RPMI7951 (cell line): ENCODE data around the gene TRIM14. TPM values are rescaled to one million over a fixed set of nuclear protein-coding genes. Genes with fewer than 3 reads are reported as not detected.
"Not testable (repeated sequence)": the region's sequence is repeated elsewhere in the genome, so short reads cannot be mapped to it uniquely, and the experiment has no call there.

Source experiments
- DNase-seq: peaks from one replicate; pipeline ENCODE4 v3.0.0-alpha.2; 2012; ENCODE audit warnings: low read depth
- total RNA-seq: library from RNA; depleted of rRNA; stranded (reverse); fragments of >200 nt; shearing (Covaris generic); gene quantifications from 2 replicates; pipeline ENCODE4 v1.2.3, GENCODE V29; 2014

TRIM14 gene
- total RNA-seq, 1 experiment from 2014 or later, result 11.1 TPM

- DNase-seq, result no peak
These were observed 35.3 kb downstream of the TRIM14 start for GRCh38 chr9:98083566-98084183.

- DNase-seq, result no peak
These were observed 35.9 kb downstream of the TRIM14 start for GRCh38 chr9:98083061-98083501.

DNA sequence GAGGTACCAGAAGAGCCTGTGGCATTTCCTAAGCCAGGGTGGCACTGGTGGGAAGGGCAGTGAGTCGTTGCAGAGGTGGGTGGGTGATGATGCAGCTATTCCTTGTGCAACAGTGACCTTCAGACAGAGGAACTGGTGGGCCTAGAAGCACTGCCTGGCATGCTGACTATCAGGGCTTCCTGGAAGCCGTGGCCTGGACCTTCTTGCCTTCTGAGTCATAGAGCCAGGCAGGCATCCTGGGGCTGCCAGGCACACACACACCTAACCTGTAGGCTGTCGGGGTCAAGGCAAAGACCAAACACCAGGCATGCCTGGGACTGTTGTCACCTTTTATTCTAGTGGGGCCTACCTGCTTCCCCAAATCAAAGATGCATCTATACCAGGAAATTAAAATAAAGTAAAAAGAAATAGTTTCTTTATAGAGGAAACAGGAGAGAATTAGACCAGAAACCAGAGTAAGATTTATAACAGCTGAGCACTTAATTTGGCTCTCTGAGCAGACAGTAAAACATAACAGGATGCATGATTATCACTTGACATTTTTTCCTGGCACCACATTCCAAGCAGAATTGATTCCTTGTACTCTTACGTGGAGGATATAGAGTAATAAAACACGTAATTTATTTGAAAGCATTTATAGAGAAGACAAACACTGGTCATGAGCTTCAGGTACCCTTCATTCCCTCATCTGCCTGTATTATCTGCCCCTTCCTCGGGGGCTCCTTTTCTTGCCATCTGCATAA lies 37.4 kb downstream of the TRIM14 start:
- DNase-seq, result no peak

DNA sequence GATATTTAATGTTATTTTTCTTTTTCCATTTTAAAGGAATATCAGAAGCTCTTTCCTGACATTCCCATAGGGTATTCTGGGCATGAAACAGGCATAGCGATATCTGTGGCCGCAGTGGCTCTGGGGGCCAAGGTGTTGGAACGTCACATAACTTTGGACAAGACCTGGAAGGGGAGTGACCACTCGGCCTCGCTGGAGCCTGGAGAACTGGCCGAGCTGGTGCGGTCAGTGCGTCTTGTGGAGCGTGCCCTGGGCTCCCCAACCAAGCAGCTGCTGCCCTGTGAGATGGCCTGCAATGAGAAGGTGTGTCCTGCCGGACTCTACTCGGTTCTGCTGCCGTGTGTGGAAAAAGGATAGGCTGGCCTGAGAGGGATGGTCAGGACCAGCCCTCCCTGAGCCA lies 38.2 kb downstream of the TRIM14 start:
- no peak for DNase-seq

- DNase-seq, result no peak
These were observed 38.7 kb downstream of the TRIM14 start for GRCh38 chr9:98080326-98080725.

DNA sequence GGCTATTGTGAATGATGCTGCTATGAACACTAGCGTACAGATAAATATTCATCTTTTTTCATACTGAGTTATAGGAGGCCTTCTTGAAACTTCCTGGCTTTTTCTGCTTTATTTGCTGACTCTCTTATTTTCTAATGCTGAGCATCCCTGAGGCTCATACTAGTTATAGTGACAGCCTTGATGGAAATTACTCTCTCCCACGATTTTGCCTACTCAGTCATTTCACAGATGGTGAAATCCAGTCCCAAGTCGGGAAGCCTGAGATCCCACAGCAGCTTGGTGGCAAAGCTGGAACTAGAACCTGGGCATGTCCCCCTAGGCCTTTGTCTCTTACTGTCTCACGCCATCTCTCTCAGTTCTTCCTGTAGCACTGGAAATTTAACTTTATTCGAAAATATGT lies 40.1 kb downstream of the TRIM14 start:
- DNase-seq, result no peak

DNA sequence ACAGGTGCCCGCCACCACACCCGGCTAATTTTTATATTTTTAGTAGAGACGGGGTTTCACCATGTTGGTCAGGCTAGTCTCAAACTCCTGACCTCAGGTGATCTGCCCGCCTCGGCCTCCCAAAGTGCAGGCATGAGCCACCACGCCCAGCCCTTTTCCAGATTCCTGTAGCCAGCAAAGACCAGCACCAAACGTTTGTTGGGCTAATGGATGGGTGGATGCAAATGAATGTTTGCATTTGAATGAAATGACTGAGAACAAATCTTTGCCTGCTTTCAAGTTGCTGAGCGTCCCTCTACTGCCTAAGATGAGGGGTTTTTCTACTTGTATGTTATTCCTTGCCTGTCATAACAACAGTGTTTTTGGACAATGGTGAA lies 42.5 kb downstream of the TRIM14 start:
- not testable (repeated sequence) for DNase-seq

- DNase-seq, result peak; percentile 72
These were observed 43.7 kb downstream of the TRIM14 start for GRCh38 chr9:98075332-98075805.

DNA sequence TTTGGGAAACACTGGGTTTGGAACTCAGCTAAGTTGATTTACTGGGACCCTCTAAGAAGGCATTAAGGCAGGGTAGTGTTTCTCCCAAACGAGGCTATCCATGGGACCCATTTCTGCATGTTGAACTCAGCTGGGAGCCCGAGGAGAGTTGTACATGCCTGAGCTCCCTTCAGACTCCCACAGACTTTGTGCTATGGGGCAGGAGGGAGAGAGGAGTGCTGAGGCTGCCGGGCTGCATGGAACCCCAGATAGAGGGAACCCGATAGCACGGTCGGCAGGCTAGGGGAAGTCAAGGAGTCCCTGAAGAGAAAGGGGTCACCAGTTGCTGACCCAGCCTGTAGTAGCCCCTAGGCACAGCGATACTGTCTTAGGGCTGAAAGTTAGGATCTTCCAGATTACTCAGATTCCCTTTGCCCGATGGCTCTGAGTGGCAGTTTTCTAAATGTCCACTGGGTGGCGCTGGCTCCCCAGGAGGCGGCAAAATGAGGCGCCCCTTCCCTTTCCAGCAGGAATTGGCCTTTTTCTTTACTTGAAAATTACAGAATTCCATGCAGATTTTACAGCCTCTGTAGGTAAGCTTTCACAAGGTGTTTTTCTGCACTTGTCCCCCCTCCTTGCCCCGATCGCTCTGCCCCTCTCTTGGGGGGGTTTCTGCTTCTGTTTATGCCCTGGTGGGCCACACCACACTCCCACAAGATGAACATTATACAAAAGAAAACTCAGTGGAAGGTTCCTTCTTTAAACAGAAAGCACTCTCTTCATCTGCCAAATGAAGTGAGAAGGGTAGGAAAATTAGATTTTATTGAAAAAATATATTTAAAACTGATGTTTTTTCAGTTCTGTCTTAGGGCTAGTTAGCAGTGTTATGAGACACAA lies 44.7 kb downstream of the TRIM14 start:
- DNase-seq, result peak; percentile 46

DNA sequence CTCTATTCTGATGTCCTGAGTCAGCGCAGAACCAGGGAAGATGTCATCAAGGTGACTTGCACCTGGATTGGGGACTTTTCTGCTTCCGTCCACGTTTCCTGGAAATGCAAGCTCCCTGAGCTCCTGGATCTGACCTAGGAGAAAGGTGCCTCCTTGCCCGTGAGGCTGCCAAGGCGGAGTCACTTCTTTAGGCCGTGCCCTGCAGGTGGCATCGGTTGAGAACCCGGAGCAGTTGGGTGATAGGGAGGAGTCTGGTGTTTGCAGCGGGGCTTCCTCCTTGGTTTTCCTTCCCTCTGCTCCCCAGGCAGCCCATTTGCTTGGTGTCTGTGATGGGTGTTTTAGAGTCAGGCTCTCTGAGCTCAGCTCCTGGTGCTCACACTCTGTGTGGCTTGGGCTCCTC lies 47.3 kb downstream of the TRIM14 start:
- DNase-seq, result no peak

DNA sequence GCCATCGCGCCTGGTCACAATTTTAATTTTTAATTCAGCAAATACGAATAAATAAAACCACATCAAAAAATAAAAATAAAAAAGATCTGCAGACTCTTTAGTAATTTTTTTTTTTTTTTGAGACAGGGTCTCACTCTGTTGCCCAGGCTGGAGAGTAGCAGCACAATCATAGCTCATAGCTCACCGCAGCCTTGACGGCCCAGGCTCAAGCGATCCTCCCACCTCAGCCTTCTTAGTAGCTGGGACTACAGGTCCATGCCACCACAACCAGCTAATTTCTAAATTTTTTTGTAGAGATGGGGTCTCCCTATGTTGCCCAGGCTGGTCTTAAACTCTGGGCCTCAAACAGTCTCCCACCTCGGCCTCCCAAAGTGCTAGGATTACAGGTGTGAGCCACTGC lies 48.3 kb downstream of the TRIM14 start:
- no peak for DNase-seq

- DNase-seq, result no peak
These were observed 49.5 kb downstream of the TRIM14 start for GRCh38 chr9:98069551-98069950.

DNA sequence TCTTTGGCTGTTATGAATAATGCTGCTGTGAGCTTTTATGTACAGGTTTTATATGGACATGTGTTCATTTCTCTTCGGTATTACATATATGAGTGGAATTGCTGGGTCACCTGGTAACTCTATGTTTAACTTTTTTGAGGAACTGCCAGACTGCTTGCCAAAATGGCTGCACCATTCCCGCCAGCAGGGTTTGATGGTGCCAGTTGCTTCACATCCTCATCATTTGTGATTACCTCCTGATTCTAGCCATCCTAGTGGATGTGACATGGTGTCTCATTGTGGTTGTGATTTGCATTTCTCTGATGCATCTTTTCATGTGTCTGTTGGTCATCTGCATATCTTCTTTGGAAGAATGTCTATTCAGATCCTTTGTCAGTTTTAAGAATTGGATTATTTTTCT lies 51.8 kb downstream of the TRIM14 start:
- no peak for DNase-seq

- DNase-seq, result no peak
These were observed 52.8 kb downstream of the TRIM14 start for GRCh38 chr9:98066235-98066634.

GRCh38 chr9:98064623-98065392 lies 54.2 kb downstream of the TRIM14 start:
- no peak for DNase-seq

- DNase-seq, result no peak
These were observed 56.9 kb downstream of the TRIM14 start for GRCh38 chr9:98062161-98062560.

GRCh38 chr9:98057138-98057799 lies 61.8 kb downstream of the TRIM14 start:
- no peak for DNase-seq

- DNase-seq, result peak; percentile 93
These were observed 62.5 kb downstream of the TRIM14 start, which contains the start of gene NANS for GRCh38 chr9:98056269-98057137. NANS (plus strand) TSS chr9:98056732; CDS start chr9:98056809, 77 bp downstream.

DNA sequence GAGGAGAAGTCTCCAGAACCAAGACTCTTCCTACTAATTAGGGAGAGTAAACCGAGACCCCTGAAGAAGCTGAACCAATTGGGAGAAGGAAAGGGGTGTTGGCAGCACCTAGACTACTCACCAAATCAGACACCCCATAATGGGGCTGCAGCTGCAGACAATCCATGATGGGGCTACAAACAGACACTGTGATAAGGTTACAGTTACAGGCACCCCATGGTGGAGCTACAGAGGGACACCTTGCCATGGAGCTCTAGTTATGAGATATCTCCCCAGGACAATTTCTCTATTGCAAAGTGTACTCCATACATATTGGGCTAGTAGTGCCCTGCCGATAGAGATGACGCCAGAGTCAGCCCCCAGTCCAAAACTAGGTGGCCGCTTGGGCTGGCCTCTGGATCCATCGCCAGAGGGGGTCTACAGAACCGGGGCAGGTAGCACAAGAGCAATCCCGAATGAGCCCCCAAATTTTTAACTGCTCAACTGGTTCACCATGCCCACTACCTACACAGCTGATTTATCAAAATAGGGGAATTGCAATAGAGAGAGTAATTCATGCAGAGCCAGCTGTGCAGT lies 64.6 kb downstream of the TRIM14 start:
- DNase-seq, result no peak

GRCh38 chr9:98050351-98050750 lies 68.7 kb downstream of the TRIM14 start:
- no peak for DNase-seq
